Endothelial cell of umbilical vein (primary cell): ENCODE measurements around the gene ATP10A. TPM values are rescaled to one million over a fixed set of nuclear protein-coding genes. Genes with fewer than 3 reads are reported as not detected.

Experiments used
- BruUV-seq: library from RNA; stranded (reverse); fragments of 400-500 nt; replicated peaks from 2 replicates; lab custom pipeline; 2021; lab: Mats Ljungman, UMichigan
- CTCF ChIA-PET: fragments of 300-600, 350-600 bp; sonication (Branson Sonifier 250); formaldehyde crosslinking; loops from one replicate; lab custom pipeline; 2021; ENCODE audit warnings: antibody characterized with exemption, inconsistent platforms; lab: Charles Lee
- POLR2A ChIA-PET: fragments of 300-600, 350-600 bp; sonication (Branson Sonifier 250); formaldehyde crosslinking; loops from one replicate; lab custom pipeline; 2021; ENCODE audit warnings: antibody characterized with exemption, inconsistent platforms; lab: Charles Lee
- DNase-seq: peaks from one replicate; pipeline ENCODE4 v3.0.0-alpha.2; 2011; ENCODE audit warnings: low read depth, low spot score
- FAIRE-seq: peaks from 2 replicates; lab custom pipeline; 2011; peaks lifted over from hg19 to GRCh38; lab: Jason Lieb, UNC
- H2AFZ ChIP-seq: 2 replicates; pipeline ENCODE4 v1.6.0; 2012; ENCODE audit warnings: low read depth, low read length, control low read depth, inconsistent platforms
- H3K27ac ChIP-seq: 2 replicates; pipeline ENCODE4 v1.5.1; 2011; ENCODE audit warnings: low read depth, mild to moderate bottlenecking, control low read depth, low read length, moderate library complexity; ENCODE audit not compliant: insufficient read depth
- H3K27me3 ChIP-seq, 2 experiments: 2 replicates each; pipeline versions ENCODE4 v1.6.0 to v1.6.1; 2011; ENCODE audit warnings: low read length in 2 of 2, mixed read lengths in 1 of 2; ENCODE audit not compliant: control insufficient read depth in 2 of 2, insufficient read depth in 2 of 2
- H3K36me3 ChIP-seq, 2 experiments: 2 replicates in 1 of 2; 3 replicates in 1 of 2; pipeline ENCODE4 v1.5.1; 2011; ENCODE audit warnings: low read length in 2 of 2, mild to moderate bottlenecking in 1 of 2, moderate library complexity in 1 of 2; ENCODE audit not compliant: control insufficient read depth in 2 of 2, insufficient read depth in 2 of 2; ENCODE audit errors: extremely low read depth in 1 of 2
- H3K4me1 ChIP-seq: 3 replicates; pipeline ENCODE4 v1.5.1; 2011; ENCODE audit warnings: mild to moderate bottlenecking, low read length; ENCODE audit not compliant: control insufficient read depth, insufficient read depth; ENCODE audit errors: extremely low read depth
- H3K4me2 ChIP-seq: 2 replicates; pipeline ENCODE4 v1.6.1; 2011; ENCODE audit warnings: low read length, control low read depth, mixed read lengths; ENCODE audit not compliant: insufficient read depth
- H3K4me3 ChIP-seq, 3 experiments: fragments of 200-600 bp in 1 of 3; sonication (generic), shearing (Covaris generic) in 1 of 3; replicated peaks in 1 of 3; 2 replicates each; pipeline ENCODE4 v1.5.1; 2011 to 2016; ENCODE audit warnings: control low read depth in 3 of 3, low read length in 3 of 3, mild to moderate bottlenecking in 2 of 3, inconsistent platforms in 1 of 3, low read depth in 1 of 3, moderate library complexity in 1 of 3; ENCODE audit not compliant: insufficient read depth in 1 of 3
- H3K79me2 ChIP-seq: 2 replicates; pipeline ENCODE4 v1.6.0; 2012; ENCODE audit warnings: low read length, inconsistent platforms; ENCODE audit not compliant: control insufficient read depth, insufficient read depth
- H3K9ac ChIP-seq: replicated peaks from 2 replicates; pipeline ENCODE3; 2011; ENCODE audit warnings: low read length, control low read depth; ENCODE audit not compliant: insufficient read depth; ENCODE audit errors: extremely low read depth
- H3K9me1 ChIP-seq: replicated peaks from 3 replicates; pipeline ENCODE4 v1.6.0; 2011; ENCODE audit warnings: mild to moderate bottlenecking, low read length; ENCODE audit not compliant: control insufficient read depth, insufficient read depth; ENCODE audit errors: extremely low read depth
- H3K9me3 ChIP-seq: replicated peaks from 2 replicates; pipeline ENCODE4 v1.5.1; 2012; ENCODE audit warnings: low read length, inconsistent platforms; ENCODE audit not compliant: control insufficient read depth, insufficient read depth
- H4K20me1 ChIP-seq: replicated peaks from 2 replicates; pipeline ENCODE3; 2011; ENCODE audit warnings: mild to moderate bottlenecking, low read length; ENCODE audit not compliant: control insufficient read depth, insufficient read depth; ENCODE audit errors: extremely low read depth
- EZH2 ChIP-seq: IDR thresholded peaks from 2 replicates; pipeline ENCODE4 v1.6.1; 2012; ENCODE audit warnings: borderline replicate concordance, low read depth, mild to moderate bottlenecking, moderate library complexity, low read length, inconsistent platforms; ENCODE audit not compliant: severe bottlenecking
- MYC ChIP-seq: IDR thresholded peaks from one replicate; pipeline ENCODE4 v1.6.1; 2011; ENCODE audit warnings: mild to moderate bottlenecking, low read depth, low read length
- POLR2AphosphoS5 ChIP-seq: IDR thresholded peaks from 2 replicates; pipeline ENCODE4 v1.6.1; 2012; ENCODE audit warnings: low read depth, mild to moderate bottlenecking, control low read depth, low read length, moderate library complexity; ENCODE audit not compliant: insufficient read depth
- dilution Hi-C: fragments of 300-500 bp; cut with MboI; formaldehyde crosslinking; loops from one replicate; pipeline ENCODE4 v1.15.0; 2019; ENCODE audit warnings: low sequenced_read_pairs; ENCODE audit not compliant: extremely low pct_ligation_motif_present
- intact Hi-C: fragments of 100-400 bp; cut with micrococcal nuclease; formaldehyde crosslinking; loops from one replicate; pipeline ENCODE4 v1.10.0; 2022
- polyA plus RNA-seq, 4 experiments: library from polyadenylated mRNA; depleted of rRNA in 3 of 4; stranded (reverse) in 3 of 4; unstranded in 1 of 4; fragments of >200 nt; gene quantifications; 2 replicates each; pipeline versions ENCODE4 v1.2.1 to v1.2.3, GENCODE V29; 2011 to 2012; ENCODE audit warnings: missing spikeins in 1 of 4
- total RNA-seq: library from RNA; stranded (reverse); gene quantifications from 2 replicates; pipeline ENCODE4 v1.2.3, GENCODE V29; 2021
- TF ChIP-seq, protein P1 (sequence below): IDR thresholded peaks from 2 replicates; pipeline ENCODE4 v1.6.1; 2011; ENCODE audit not compliant: insufficient read depth, insufficient read length

Gene ATP10A
- total and polyA plus RNA-seq, 2 donors (not counting 3 experiments of a cell fraction or from before 2014, with no cell fraction given): not detected

GRCh38 chr15:25869701-25870100, 6.6 kb upstream of the ATP10A start:
- DNase-seq (no peak), FAIRE-seq (no peak)
- Histone ChIP-seq H3K4me2 (no peak overlapping the region), H2AFZ (no peak overlapping the region), H3K9me1 (no peaks in the 10 kb centered on the region), H3K27me3 (no peaks in the 10 kb centered on the region), H3K4me1 (no peaks in the 10 kb centered on the region), H3K79me2 (no peaks in the 10 kb centered on the region), H3K9ac (no peak overlapping the region), H3K4me3 (no peak overlapping the region), H3K36me3 (no peaks in the 10 kb centered on the region), H3K9me3 (peaks cover 3% of the 10 kb centered on the region), H3K27ac (no peak overlapping the region), H4K20me1 (no peaks in the 10 kb centered on the region)
- no TSS peak for BruUV-seq
- CTCF ChIA-PET: no interaction called here
- dilution Hi-C loops (no loop called here), intact Hi-C loops (loop anchor here (10.0 kb wide), 1 partner anchor 55 kb away; no protein-coding TSS in a partner anchor)
- TF ChIP-seq EZH2: no peak
- TF ChIP-seq, protein P1, sequence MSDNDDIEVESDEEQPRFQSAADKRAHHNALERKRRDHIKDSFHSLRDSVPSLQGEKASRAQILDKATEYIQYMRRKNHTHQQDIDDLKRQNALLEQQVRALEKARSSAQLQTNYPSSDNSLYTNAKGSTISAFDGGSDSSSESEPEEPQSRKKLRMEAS: no peak
- no peak for TF ChIP-seq MYC
- no peak for TF ChIP-seq POLR2AphosphoS5
- POLR2A ChIA-PET: no interaction called here

DNA sequence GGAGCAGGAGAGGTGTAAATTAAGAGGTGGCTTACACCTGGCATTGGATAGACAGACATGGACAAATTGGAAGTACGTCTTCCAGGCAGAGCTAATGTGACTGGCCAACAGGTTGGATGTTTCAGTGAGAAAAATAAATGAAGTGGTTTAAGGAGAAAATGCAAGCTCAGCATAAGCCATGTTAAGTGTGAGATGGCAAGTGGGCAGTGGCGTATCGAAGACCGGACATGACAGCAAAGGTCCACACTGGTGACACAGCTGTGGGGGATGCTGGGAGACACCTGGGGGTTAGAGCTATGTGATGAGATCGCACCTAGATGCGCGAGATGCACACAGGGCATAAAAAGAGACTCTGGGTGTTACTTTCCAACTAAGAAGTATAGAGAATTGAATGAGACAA, 3.7 kb upstream of the ATP10A start:
- CTCF ChIA-PET: no interaction called here

More for the DNA sequence above, 3.7 kb upstream of the ATP10A start:
- dilution Hi-C loops (no loop called here), intact Hi-C loops (loop anchor here (10.0 kb wide), 1 partner anchor 52 kb away; no protein-coding TSS in a partner anchor)
- Histone ChIP-seq H3K9me1 (no peaks in the 10 kb centered on the region), H3K79me2 (no peaks in the 10 kb centered on the region), H3K4me1 (no peaks in the 10 kb centered on the region), H4K20me1 (no peaks in the 10 kb centered on the region), H3K4me2 (no peak overlapping the region), H3K9me3 (peaks cover 3% of the 10 kb centered on the region), H3K36me3 (no peaks in the 10 kb centered on the region), H3K27ac (no peak overlapping the region), H3K27me3 (no peaks in the 10 kb centered on the region), H2AFZ (no peak overlapping the region), H3K9ac (no peak overlapping the region), H3K4me3 (no peak overlapping the region)
- no TSS peak for BruUV-seq
- no peak for TF ChIP-seq MYC
- TF ChIP-seq POLR2AphosphoS5: no peak
- FAIRE-seq (no peak), DNase-seq (no peak)
- POLR2A ChIA-PET: no interaction called here
